GM19023 (cell line): ENCODE results near the gene MUC6.
"Not testable (repeated sequence)": the region's sequence is repeated elsewhere in the genome, so short reads cannot be mapped to it uniquely, and the experiment has no call there.

ENCODE experiments used
- ATAC-seq: cut with Tn5 transposase; IDR thresholded peaks from one replicate; pipeline ENCODE4 v1.9.1; 2021; ENCODE audit warnings: mild to moderate bottlenecking, moderate library complexity; ENCODE audit not compliant: unreplicated experiment

The MUC6 gene

GRCh38 chr11:991034-991433 is 45.5 kb downstream of the MUC6 start:
- no peak for ATAC-seq

GRCh38 chr11:990101-990500 is 46.4 kb downstream of the MUC6 start:
- ATAC-seq: no peak

GRCh38 chr11:987671-988070 is 48.8 kb downstream of the MUC6 start:
- no peak for ATAC-seq

DNA sequence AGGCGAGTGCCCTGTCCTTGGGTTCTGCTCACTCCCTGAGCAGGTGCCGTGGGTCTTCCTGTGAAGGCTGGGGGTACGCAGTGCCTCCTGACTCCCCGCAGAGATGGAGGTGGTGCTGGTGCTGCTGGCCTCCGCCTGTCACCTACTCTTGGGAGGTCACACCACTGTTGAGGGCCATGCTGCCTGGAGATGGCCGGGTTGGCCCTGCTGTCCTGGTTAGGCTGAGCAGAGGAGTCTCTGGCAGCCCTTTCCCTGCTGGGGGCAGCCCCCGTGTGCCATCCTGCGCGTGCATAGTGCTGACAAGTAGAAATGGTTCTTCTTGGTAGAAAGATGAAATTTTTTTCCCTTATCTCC is 49.6 kb downstream of the MUC6 start:
- ATAC-seq: no peak

DNA sequence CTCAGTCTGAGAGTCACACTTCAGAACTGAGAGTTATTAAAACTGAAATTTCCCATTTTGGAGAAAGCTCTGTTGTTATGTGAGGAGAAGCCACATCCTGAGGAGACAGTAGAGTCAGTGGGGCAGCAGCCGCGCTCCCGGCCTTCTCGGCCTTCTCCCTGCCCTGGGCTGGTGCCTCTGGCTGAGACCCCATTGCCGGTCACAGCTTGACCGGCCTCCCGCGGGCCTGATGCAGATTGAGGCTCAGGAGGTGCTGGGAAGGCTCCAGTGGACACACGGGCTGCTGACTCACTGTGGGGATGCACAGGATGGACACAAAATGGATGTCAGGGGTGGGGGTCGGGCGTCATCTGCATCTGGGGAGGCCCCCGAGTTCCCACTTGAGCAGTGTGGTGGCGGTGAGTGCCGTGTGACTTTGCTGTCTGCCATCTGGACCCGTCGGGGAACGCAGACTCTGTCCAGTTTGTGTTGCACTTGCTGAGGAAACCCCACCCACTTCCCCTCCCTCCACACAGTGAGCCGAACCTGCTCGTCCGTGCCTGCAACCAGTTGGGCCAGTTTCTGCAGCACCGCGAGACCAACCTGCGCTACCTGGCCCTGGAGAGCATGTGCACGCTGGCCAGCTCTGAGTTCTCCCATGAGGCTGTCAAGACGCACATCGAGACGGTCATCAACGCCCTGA is 50.1 kb downstream of the MUC6 start:
- no peak for ATAC-seq

DNA sequence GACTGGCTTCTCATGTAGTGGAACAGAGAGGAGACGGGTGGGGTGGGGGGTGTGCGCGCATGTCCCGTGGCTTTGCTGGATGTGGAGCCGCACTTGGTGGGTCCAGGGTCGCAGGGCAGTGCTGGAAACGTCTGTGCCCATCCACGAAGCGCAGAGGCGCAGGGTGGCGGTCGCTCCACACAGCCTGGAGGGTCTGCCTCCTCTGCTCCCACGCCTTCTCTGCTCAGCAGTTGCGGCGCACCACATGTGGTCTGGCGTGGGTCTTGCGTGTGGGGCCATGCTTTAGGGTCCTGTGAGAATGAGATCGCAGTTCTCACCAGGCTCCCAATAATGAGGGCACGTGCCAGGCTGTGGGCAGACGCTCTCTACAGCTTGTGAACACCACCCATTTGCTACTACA is 50.7 kb downstream of the MUC6 start:
- ATAC-seq: no peak

GRCh38 chr11:985406-985805 is 51.1 kb downstream of the MUC6 start:
- no peak for ATAC-seq

- ATAC-seq: no peak
Measured at GRCh38 chr11:984546-984945, 52.0 kb downstream of the MUC6 start.

DNA sequence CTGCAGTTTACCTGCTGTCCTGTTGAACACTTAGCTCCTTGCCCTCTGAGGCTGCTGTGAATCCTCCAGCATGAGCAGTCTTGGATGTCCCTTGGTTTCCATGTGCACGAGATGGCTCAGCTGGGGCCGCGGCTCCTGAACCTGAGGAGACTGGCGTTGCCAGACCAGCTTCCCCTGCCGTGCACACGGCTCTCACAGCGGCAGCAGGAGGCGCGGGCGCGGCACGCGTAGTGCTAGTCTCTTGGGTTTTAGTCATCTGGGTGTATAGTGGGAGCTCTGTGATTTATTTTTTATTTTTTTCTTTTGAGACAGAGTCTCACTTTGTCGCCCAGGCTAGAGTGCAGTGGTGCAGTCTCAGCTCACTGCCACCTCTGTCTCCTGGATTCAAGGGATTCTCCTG is 54.8 kb downstream of the MUC6 start:
- ATAC-seq: no peak

DNA sequence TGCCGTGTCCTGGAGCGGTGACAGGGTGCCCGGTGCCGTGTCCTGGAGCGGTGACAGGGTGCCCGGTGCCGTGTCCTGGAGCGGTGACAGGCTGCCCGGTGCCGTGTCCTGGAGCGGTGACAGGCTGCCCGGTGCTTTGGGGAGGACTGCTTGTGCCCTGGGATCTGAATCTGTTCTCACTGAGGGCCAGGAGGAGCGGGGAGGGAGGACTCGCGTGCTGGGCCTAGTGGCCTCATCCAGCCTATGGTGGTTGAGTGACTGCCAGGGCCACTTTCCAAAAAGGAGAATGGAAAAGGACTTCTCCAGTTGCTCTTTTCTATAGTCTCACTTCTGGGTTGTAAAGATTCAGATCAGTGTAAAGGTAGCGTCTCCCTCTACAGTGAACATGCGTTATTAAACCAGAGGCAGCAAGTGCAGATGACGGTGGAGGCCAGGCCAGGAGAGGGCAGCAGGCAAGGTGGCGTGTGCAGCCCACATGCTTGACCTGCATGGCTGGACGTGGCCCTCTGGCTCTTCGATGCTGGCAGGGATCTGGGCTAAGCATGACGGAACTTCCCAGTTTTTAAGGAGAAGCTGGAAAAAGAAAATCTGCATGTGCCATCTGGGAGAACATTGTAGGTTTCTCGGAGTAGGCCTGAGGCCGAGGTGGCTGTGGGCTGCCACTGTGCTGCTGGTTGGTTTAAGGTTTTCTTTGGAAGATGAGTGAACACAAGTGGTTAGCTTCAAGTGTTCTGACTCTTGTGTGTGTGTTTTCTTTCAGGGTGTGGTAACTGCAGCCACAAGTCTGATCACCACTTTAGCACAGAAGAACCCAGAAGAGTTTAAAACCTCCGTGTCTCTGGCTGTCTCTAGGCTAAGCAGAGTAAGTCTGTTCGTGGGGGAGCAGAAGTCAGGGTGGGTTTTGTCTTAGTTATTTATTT is 55.8 kb downstream of the MUC6 start:
- no peak for ATAC-seq

- ATAC-seq: no peak
Measured at GRCh38 chr11:978781-979180, 57.7 kb downstream of the MUC6 start.

GRCh38 chr11:977830-978720 is 58.4 kb downstream of the MUC6 start:
- ATAC-seq: no peak

GRCh38 chr11:976431-977160 is 59.9 kb downstream of the MUC6 start:
- ATAC-seq: no peak

DNA sequence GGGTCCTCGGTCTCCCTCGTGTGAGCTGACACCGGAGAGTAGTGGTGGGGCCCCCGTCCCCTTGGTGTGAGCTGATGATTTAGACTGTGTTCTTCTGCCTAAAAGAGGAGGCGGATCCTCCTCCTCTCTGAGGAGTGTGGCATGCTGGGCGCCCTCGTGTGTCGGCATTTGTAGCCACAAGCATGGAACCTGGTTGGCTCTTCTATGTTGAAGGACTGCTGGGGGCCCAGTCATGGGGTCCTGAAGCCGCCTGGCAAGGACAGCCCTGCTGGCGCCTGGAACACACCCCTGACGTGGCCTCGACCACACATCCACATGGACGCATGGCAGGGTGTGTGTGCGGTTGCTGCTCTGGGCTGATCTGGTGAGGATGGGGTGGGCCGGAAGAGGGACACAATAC is 60.7 kb downstream of the MUC6 start:
- ATAC-seq: no peak

DNA sequence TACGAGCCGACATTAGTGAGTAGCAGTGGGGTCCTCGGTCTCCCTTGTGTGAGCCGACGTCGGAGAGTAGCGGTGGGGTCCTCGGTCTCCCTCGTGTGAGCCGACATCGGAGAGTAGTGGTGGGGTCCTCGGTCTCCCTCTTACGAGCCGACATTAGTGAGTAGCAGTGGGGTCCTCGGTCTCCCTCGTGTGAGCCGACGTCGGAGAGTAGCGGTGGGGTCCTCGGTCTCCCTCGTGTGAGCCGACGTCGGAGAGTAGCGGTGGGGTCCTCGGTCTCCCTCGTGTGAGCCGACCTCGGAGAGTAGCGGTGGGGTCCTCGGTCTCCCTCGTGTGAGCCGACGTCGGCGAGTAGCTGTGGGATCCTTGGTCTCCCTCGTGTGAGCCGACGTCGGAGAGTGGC is 61.1 kb downstream of the MUC6 start:
- not testable (repeated sequence) for ATAC-seq

GRCh38 chr11:973237-973636 is 63.3 kb downstream of the MUC6 start:
- ATAC-seq: no peak

- no peak for ATAC-seq
Measured at GRCh38 chr11:972523-973211, 63.9 kb downstream of the MUC6 start.

- ATAC-seq: no peak
Measured at GRCh38 chr11:971731-972365, 64.7 kb downstream of the MUC6 start.

- ATAC-seq: no peak
Measured at GRCh38 chr11:971092-971690, 65.3 kb downstream of the MUC6 start.
